Measurements from ENCODE around the gene NEIL3. TPM values are rescaled to one million over a fixed set of nuclear protein-coding genes. Genes with fewer than 3 reads are reported as not detected.

The NEIL3 gene
- total and polyA plus RNA-seq, 2 of the 8 experiments (the other 6 are each of a cell fraction or from before 2014, with no cell fraction given): 5.5 to 11.0 TPM

- H3K27me3 ChIP-seq (replicated peaks in 1 of 4; ENCODE audit: control insufficient read depth in 3 of 4, extremely low read depth in 1 of 4, insufficient read depth in 3 of 4, low read length in 3 of 4): no peaks in the 10 kb centered on the region
- no peaks in the 10 kb centered on the region for H4K20me1 ChIP-seq (replicated peaks in 1 of 2; ENCODE audit: control insufficient read depth in 1 of 2, insufficient read depth in 2 of 2, low read length in 2 of 2)
- WGBS, 2 experiments (ENCODE audit: extremely low coverage in 1 of 2, insufficient coverage in 1 of 2, insufficient read length in 1 of 2, insufficient replicate concordance in 2 of 2, low coverage in 1 of 2, low lambda C conversion rate in 2 of 2, missing lambda C conversion rate in 1 of 2): 92% methylated on average over 2 of the region's 2 CpGs; no CpG with 5 or more reads in 1 of the 2 experiments
- CTCF ChIA-PET (ENCODE audit: partially characterized antibody): no interaction called here
- FAIRE-seq: no peak
- H3K56ac ChIP-seq (replicated peaks; ENCODE audit: insufficient read length, low read depth, low read length): no peak overlapping the region
- H2BK15ac ChIP-seq (ENCODE audit: low read length): no peak overlapping the region
- H4K8ac ChIP-seq (ENCODE audit: extremely low read depth, insufficient read depth, low read length): no peak overlapping the region
- no peak overlapping the region for H2AK5ac ChIP-seq (ENCODE audit: low read depth, low read length)
- H2BK12ac ChIP-seq (ENCODE audit: low read depth, low read length): no peak overlapping the region
- H3K9ac ChIP-seq (replicated peaks in 1 of 4; ENCODE audit: extremely low read depth in 1 of 4, low read depth in 3 of 4, low read length in 3 of 4): no peak overlapping the region
- no peaks in the 10 kb centered on the region for H3K36me3 ChIP-seq (ENCODE audit: control insufficient read depth in 2 of 4, insufficient read depth in 4 of 4, low read length in 3 of 4)
- no peak overlapping the region for H4K5ac ChIP-seq (ENCODE audit: insufficient read length, low read depth, low read length)
- H3K4ac ChIP-seq (replicated peaks; ENCODE audit: insufficient read length, low read depth, low read length): no peak overlapping the region
- H4K91ac ChIP-seq (replicated peaks; ENCODE audit: insufficient read length, low read length): no peak overlapping the region
- H3K23ac ChIP-seq (ENCODE audit: insufficient read length): no peak overlapping the region
- no peaks in the 10 kb centered on the region; a peak in 1 of 4 replicates for H3K9me3 ChIP-seq (ENCODE audit: insufficient read depth in 2 of 2, low read depth in 1 of 2, low read length in 1 of 2)
- no peak overlapping the region for H3K18ac ChIP-seq (ENCODE audit: extremely low read depth, low read length)
- no peak overlapping the region for H3K4me2 ChIP-seq (ENCODE audit: insufficient read depth in 1 of 2, low read depth in 2 of 2, low read length in 2 of 2)
- POLR2A ChIA-PET (ENCODE audit: partially characterized antibody): interaction anchor here (1.6 kb wide), 1 partner anchor 43 kb away, joined by 3 read pairs; no protein-coding TSS in a partner anchor
- no peak overlapping the region for H3K14ac ChIP-seq (ENCODE audit: insufficient read length)
- H2BK5ac ChIP-seq (ENCODE audit: low read depth, low read length): no peak overlapping the region
- no peak for DNase-seq (ENCODE audit: low read depth in 1 of 2, low spot score in 2 of 2)
- H3K27ac ChIP-seq (ENCODE audit: low read depth, low read length): no peak overlapping the region
- 0 out of 7 replicates have a peak, but pooled peaks cover 0 to 5% (median 0%) of the 10 kb centered on the region in 4 experiments for H3K4me1 ChIP-seq (replicated peaks in 1 of 4; ENCODE audit: control insufficient read depth in 3 of 4, insufficient read depth in 4 of 4, low read length in 3 of 4)
- H3K79me2 ChIP-seq (ENCODE audit: control insufficient read depth in 1 of 2, insufficient read depth in 2 of 2, low read length in 2 of 2): no peaks in the 10 kb centered on the region
- H3K23me2 ChIP-seq (ENCODE audit: low read depth, low read length): no peaks in the 10 kb centered on the region
- H3K4me3 ChIP-seq (ENCODE audit: extremely low read depth in 1 of 4, insufficient read depth in 2 of 4, low read depth in 3 of 4, low read length in 4 of 4): no peak overlapping the region
- H3K79me1 ChIP-seq (ENCODE audit: low read depth, low read length): no peaks in the 10 kb centered on the region
- no peak overlapping the region for H2BK120ac ChIP-seq (replicated peaks; ENCODE audit: low read depth, low read length)
- no peak overlapping the region for H2BK20ac ChIP-seq (ENCODE audit: low read length)
- H2AFZ ChIP-seq (ENCODE audit: low read length): no peak overlapping the region
- TF ChIP-seq MAFK (IDR thresholded peaks at IDR 0.05; ENCODE audit: low read depth, low read length) (no peak), PHF8 (conservative IDR thresholded peaks at IDR 0.05; ENCODE audit: low read depth, low read length) (no peak), TAF7 (optimal IDR thresholded peaks at IDR 0.05; ENCODE audit: borderline replicate concordance, low read depth, low read length) (no peak), TEAD4 (IDR thresholded peaks at IDR 0.05; ENCODE audit: low read depth, low read length) (no peak)
Observed at GRCh38 chr4:177400030-177400429, 90.4 kb downstream of the NEIL3 start.

Data from H1 (cell line).